Measurements from ENCODE around the gene MDM2. TPM values are rescaled to one million over a fixed set of nuclear protein-coding genes. Genes with fewer than 3 reads are reported as not detected.

MDM2 gene
- total and polyA plus RNA-seq, 2 donors (not counting 3 experiments of a cell fraction or from before 2014, with no cell fraction given) = 16.7 to 270 TPM

- CTCF ChIA-PET = interaction anchor here (1.0 to 1.4 kb wide), 2 partner anchors 14 to 36 kb away, joined by 3 read pairs; partner anchors contain the start of gene MDM2
- FAIRE-seq = no peak
- POLR2A ChIA-PET = no interaction called here
These were observed 36.6 kb upstream of the MDM2 start for GRCh38 chr12:68771223-68771925.

GRCh38 chr12:68772714-68773113 is 35.3 kb upstream of the MDM2 start:
- H3K27me3 ChIP-seq (ENCODE audit: control insufficient read depth in 2 of 2, insufficient read depth in 2 of 2, low read length in 2 of 2) = no peaks in the 10 kb centered on the region
- FAIRE-seq = no peak
- H3K4me1 ChIP-seq (ENCODE audit: control insufficient read depth, extremely low read depth, insufficient read depth, low read length) = peaks cover 8% of the 10 kb centered on the region
- H3K27ac ChIP-seq (ENCODE audit: insufficient read depth, low read depth, low read length) = no peak overlapping the region
- no peak overlapping the region for H3K9ac ChIP-seq (replicated peaks; ENCODE audit: extremely low read depth, insufficient read depth, low read length)
- H3K9me1 ChIP-seq (replicated peaks; ENCODE audit: control insufficient read depth, extremely low read depth, insufficient read depth, low read length) = no peaks in the 10 kb centered on the region
- intact Hi-C loops (cut with micrococcal nuclease) = no loop called here
- TF ChIP-seq FOS (IDR thresholded peaks at IDR 0.05; ENCODE audit: borderline replicate concordance, insufficient read depth, low read length) = no peak
- no peak for TF ChIP-seq MYC (IDR thresholded peaks at IDR 0.05; ENCODE audit: low read depth, low read length)
- TF ChIP-seq JUN (IDR thresholded peaks at IDR 0.05; ENCODE audit: borderline replicate concordance, insufficient read depth, insufficient read length, low read depth) = no peak
- no peak for TF ChIP-seq POLR2AphosphoS5 (IDR thresholded peaks at IDR 0.05; ENCODE audit: insufficient read depth, low read depth, low read length)
- dilution Hi-C loops (cut with MboI; ENCODE audit: extremely low pct_ligation_motif_present, low sequenced_read_pairs) = no loop called here
- no peak overlapping the region for H3K4me3 ChIP-seq (replicated peaks in 1 of 3; ENCODE audit: insufficient read depth in 1 of 3, low read depth in 1 of 3, low read length in 3 of 3)
- H4K20me1 ChIP-seq (replicated peaks; ENCODE audit: control insufficient read depth, extremely low read depth, insufficient read depth, low read length) = no peaks in the 10 kb centered on the region
- H3K79me2 ChIP-seq (ENCODE audit: control insufficient read depth, insufficient read depth, low read length) = no peaks in the 10 kb centered on the region
- peak overlapping the region; percentile 33 for H3K4me2 ChIP-seq (ENCODE audit: insufficient read depth, low read length)
- ChIA-PET CTCF (interaction anchor here (0.6 to 1.1 kb wide), 3 partner anchors 8 to 31 kb away, joined by 3 to 5 read pairs (median 3); no protein-coding TSS in a partner anchor), POLR2A (no interaction called here)
- H3K9me3 ChIP-seq (replicated peaks; ENCODE audit: control insufficient read depth, insufficient read depth, low read length) = no peaks in the 10 kb centered on the region
- no peak overlapping the region for H2AFZ ChIP-seq (ENCODE audit: low read depth, low read length)
- no TSS peak for BruUV-seq (replicated peaks)
- no peaks in the 10 kb centered on the region for H3K36me3 ChIP-seq (ENCODE audit: control insufficient read depth in 2 of 2, extremely low read depth in 1 of 2, insufficient read depth in 2 of 2, low read length in 2 of 2)
- DNase-seq (ENCODE audit: low read depth, low spot score) = peak; percentile 53

More at GRCh38 chr12:68771223-68771925, 36.6 kb upstream of the MDM2 start:
- DNase-seq (ENCODE audit: low read depth, low spot score) = no peak
- Histone ChIP-seq H3K9me3 (replicated peaks; ENCODE audit: control insufficient read depth, insufficient read depth, low read length) (no peaks in the 10 kb centered on the region), H2AFZ (ENCODE audit: low read depth, low read length) (no peak overlapping the region), H3K4me1 (ENCODE audit: control insufficient read depth, extremely low read depth, insufficient read depth, low read length) (peaks cover 8% of the 10 kb centered on the region), H4K20me1 (replicated peaks; ENCODE audit: control insufficient read depth, extremely low read depth, insufficient read depth, low read length) (no peaks in the 10 kb centered on the region), H3K36me3 (ENCODE audit: control insufficient read depth in 2 of 2, extremely low read depth in 1 of 2, insufficient read depth in 2 of 2, low read length in 2 of 2) (no peaks in the 10 kb centered on the region), H3K27me3 (ENCODE audit: control insufficient read depth in 2 of 2, insufficient read depth in 2 of 2, low read length in 2 of 2) (no peaks in the 10 kb centered on the region), H3K4me2 (ENCODE audit: insufficient read depth, low read length) (no peak overlapping the region), H3K9me1 (replicated peaks; ENCODE audit: control insufficient read depth, extremely low read depth, insufficient read depth, low read length) (no peaks in the 10 kb centered on the region), H3K27ac (ENCODE audit: insufficient read depth, low read depth, low read length) (no peak overlapping the region), H3K79me2 (ENCODE audit: control insufficient read depth, insufficient read depth, low read length) (no peaks in the 10 kb centered on the region), H3K4me3 (replicated peaks in 1 of 3; ENCODE audit: insufficient read depth in 1 of 3, low read depth in 1 of 3, low read length in 3 of 3) (no peak overlapping the region), H3K9ac (replicated peaks; ENCODE audit: extremely low read depth, insufficient read depth, low read length) (no peak overlapping the region)
- dilution Hi-C loops (cut with MboI; ENCODE audit: extremely low pct_ligation_motif_present, low sequenced_read_pairs) (no loop called here), intact Hi-C loops (cut with micrococcal nuclease) (no loop called here)
- TF ChIP-seq FOS (IDR thresholded peaks at IDR 0.05; ENCODE audit: borderline replicate concordance, insufficient read depth, low read length) (no peak), GATA2 (IDR thresholded peaks at IDR 0.05; ENCODE audit: insufficient read depth, insufficient read length, low read depth, low read length) (no peak), POLR2AphosphoS5 (IDR thresholded peaks at IDR 0.05; ENCODE audit: insufficient read depth, low read depth, low read length) (no peak), MYC (IDR thresholded peaks at IDR 0.05; ENCODE audit: low read depth, low read length) (no peak), EZH2 (IDR thresholded peaks at IDR 0.05; ENCODE audit: borderline replicate concordance, low read depth, low read length, severe bottlenecking) (no peak), MAX (IDR thresholded peaks at IDR 0.05; ENCODE audit: insufficient read depth, insufficient read length) (no peak)
- BruUV-seq (replicated peaks) = no TSS peak
